PC-3 (cell line): ENCODE measurements around the gene NRXN2. TPM values are rescaled to one million over a fixed set of nuclear protein-coding genes. Genes with fewer than 3 reads are reported as not detected.
A peak's percentile ranks its signal among the peaks of the same experiment; 100 is the strongest.

ENCODE experiments used
- ATAC-seq: fragments of 200-7000 bp; cut with Tn5 transposase; 2 replicates; pipeline ENCODE4 v1.9.1; 2020; ENCODE audit warnings: mild to moderate bottlenecking, moderate library complexity
- BruUV-seq: library from RNA; stranded (reverse); fragments of 400-500 nt; replicated peaks from 2 replicates; lab custom pipeline; 2021; lab: Mats Ljungman, UMichigan
- CTCF ChIA-PET: fragments of 300-600 bp; sonication (Branson Sonifier 250); formaldehyde crosslinking; loops from one replicate; lab custom pipeline; 2022; ENCODE audit warnings: antibody characterized with exemption; lab: Charles Lee
- POLR2A ChIA-PET: fragments of 300-600 bp; sonication (Branson Sonifier 250); formaldehyde crosslinking; loops from one replicate; lab custom pipeline; 2022; ENCODE audit warnings: antibody characterized with exemption; ENCODE audit not compliant: unreplicated experiment; lab: Charles Lee
- DNase-seq: peaks from one replicate; pipeline ENCODE4 v3.0.0-alpha.2; 2015
- H2AFZ ChIP-seq: fragments of 300-600 bp; sonication (generic); 2 replicates; pipeline ENCODE4 v1.6.0; 2016; ENCODE audit warnings: antibody characterized with exemption, low read length
- H3F3A ChIP-seq: fragments of 300-600 bp; sonication (generic); one replicate; pipeline ENCODE4 v1.6.0; 2017; ENCODE audit warnings: antibody characterized with exemption, low read length, control low read depth, mild to moderate bottlenecking; ENCODE audit not compliant: unreplicated experiment
- H3K27ac ChIP-seq: fragments of 300-600 bp; sonication (generic); 2 replicates; pipeline ENCODE4 v1.5.1; 2016; ENCODE audit warnings: mild to moderate bottlenecking, low read length
- H3K27me3 ChIP-seq: fragments of 300-600 bp; sonication (generic); 2 replicates; pipeline ENCODE4 v1.6.1; 2016; ENCODE audit warnings: low read length, mixed read lengths
- H3K36me3 ChIP-seq: fragments of 300-600 bp; sonication (generic); 2 replicates; pipeline ENCODE4 v1.6.1; 2016; ENCODE audit warnings: low read depth, mixed run types, low read length, mixed read lengths
- H3K4me1 ChIP-seq: fragments of 300-600 bp; sonication (generic); 2 replicates; pipeline ENCODE4 v1.5.1; 2016; ENCODE audit warnings: low read length; ENCODE audit not compliant: insufficient read depth
- H3K4me2 ChIP-seq: fragments of 300-600 bp; sonication (generic); 2 replicates; pipeline ENCODE4 v1.6.0; 2016; ENCODE audit warnings: low read length
- H3K4me3 ChIP-seq: fragments of 300-600 bp; sonication (generic); 2 replicates; pipeline ENCODE4 v1.5.1; 2016; ENCODE audit warnings: mild to moderate bottlenecking, low read length, mixed read lengths
- H3K79me2 ChIP-seq: fragments of 300-600 bp; sonication (generic); 2 replicates; pipeline ENCODE4 v1.6.1; 2017; ENCODE audit warnings: low read length, mixed read lengths
- H3K9ac ChIP-seq: fragments of 300-600 bp; sonication (generic); 2 replicates; pipeline ENCODE4 v1.6.0; 2016; ENCODE audit warnings: mild to moderate bottlenecking, low read length
- H3K9me2 ChIP-seq: fragments of 300-600 bp; sonication (generic); replicated peaks from 2 replicates; pipeline ENCODE4 v1.6.1; 2016; ENCODE audit warnings: mixed run types, low read length, mixed read lengths
- H3K9me3 ChIP-seq: fragments of 300-600 bp; sonication (generic); 2 replicates; pipeline ENCODE4 v1.6.1; 2016; ENCODE audit warnings: low read length, mixed read lengths
- H4K20me1 ChIP-seq: fragments of 300-600 bp; sonication (generic); 2 replicates; pipeline ENCODE4 v1.6.1; 2016; ENCODE audit warnings: low read length, mixed read lengths
- CTCF ChIP-seq: fragments of 300-600 bp; sonication (generic); conservative IDR thresholded peaks from 2 replicates; pipeline ENCODE4 v1.5.1; 2017; ENCODE audit warnings: antibody characterized with exemption, low read depth, mild to moderate bottlenecking, low read length
- EZH2 ChIP-seq: fragments of 300-600 bp; sonication (generic); IDR thresholded peaks from one replicate; pipeline ENCODE4 v1.6.1; 2017; ENCODE audit warnings: antibody characterized with exemption, mild to moderate bottlenecking, low read length; ENCODE audit not compliant: unreplicated experiment
- EZH2phosphoT487 ChIP-seq: fragments of 300-600 bp; sonication (generic); IDR thresholded peaks from 2 replicates; pipeline ENCODE4 v1.6.1; 2018; ENCODE audit warnings: mild to moderate bottlenecking, antibody characterized with exemption, low read length, borderline replicate concordance
- intact Hi-C: fragments of 100-400 bp; cut with micrococcal nuclease; formaldehyde crosslinking; loops from 2 replicates; pipeline ENCODE4 v1.9.0; 2023
- total RNA-seq: library from RNA; depleted of rRNA; stranded (reverse); fragments of >200 nt; gene quantifications from 2 replicates; pipeline ENCODE4 v1.2.3, GENCODE V29; 2014

The NRXN2 gene
- total RNA-seq, 1 experiment from 2014 or later = not detected

DNA sequence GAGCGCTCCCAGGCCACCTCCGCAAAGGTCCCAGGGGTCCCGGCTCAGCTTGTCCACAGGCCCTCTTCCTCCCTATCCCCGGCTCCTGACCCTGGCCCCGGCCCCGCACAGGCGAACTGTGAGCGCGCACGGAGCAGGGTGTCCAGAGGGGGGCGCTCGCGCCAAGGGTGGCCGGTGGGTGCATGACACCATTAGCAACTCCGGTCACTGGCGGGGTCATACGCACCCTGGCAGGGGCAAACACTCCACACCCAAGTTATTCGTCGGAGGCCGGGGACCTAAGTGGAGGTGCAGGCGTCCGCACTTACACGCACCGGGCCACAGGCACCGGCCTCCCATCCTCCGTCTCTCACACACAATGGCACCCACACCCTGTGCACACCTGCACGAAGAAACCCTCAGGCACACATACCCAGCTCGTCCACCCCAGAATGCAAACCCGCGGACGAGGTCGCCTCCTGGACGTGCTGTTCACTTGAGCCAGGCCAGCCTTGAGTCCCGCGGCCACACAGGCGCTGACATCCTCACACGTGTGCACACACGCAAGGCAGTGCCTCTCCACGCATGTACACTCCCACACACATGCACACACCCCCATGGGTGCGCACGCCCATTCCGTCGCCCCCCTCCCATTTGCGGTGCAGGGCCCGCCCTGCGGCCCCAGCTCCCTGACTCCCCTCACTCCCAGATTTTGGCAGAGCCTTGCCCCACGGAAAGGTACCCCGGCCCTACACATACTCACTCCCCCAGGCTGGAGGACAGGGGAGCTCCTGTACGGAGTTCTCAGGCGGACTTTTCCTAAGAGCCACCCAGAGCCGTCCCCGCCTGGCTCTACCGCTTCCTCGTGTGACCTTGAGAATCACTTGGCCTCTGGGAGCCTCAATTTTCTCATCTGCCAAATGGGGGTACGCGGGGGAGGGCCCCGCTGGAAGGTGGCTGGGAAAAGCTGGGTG, 20.9 kb upstream of the NRXN2 start, which contains the start of gene RASGRP2:
TSS of gene RASGRP2 (minus strand) at position 552 of the 953 bp plus-strand sequence. CDS start 1,276 bp downstream, outside the sequence.
- Histone ChIP-seq H3K36me3 (no peaks in the 10 kb centered on the region), H3K27me3 (peaks cover 36% of the 10 kb centered on the region), H4K20me1 (no peaks in the 10 kb centered on the region), H3K9me3 (no peaks in the 10 kb centered on the region), H3K4me2 (peak within 1 kb of the TSS; percentile 90), H2AFZ (peak within 1 kb of the TSS; percentile 91; the same call in 1 of the 2 replicates), H3F3A (no peaks in the 10 kb centered on the region), H3K9ac (no peak within 1 kb of the TSS), H3K79me2 (no peaks in the 10 kb centered on the region), H3K4me1 (peaks cover 13% of the 10 kb centered on the region), H3K4me3 (peak within 1 kb of the TSS; percentile 70), H3K27ac (no peak within 1 kb of the TSS), H3K9me2 (no peaks in the 10 kb centered on the region)
- ChIA-PET CTCF (no interaction called here), POLR2A (no interaction called here)
- intact Hi-C loops = loop anchor here (1.0 kb wide), 1 partner anchor 56 kb away; no protein-coding TSS in a partner anchor
- ATAC-seq (peak; percentile 42), DNase-seq (peak; percentile 40)
- peak; percentile 84 for TF ChIP-seq EZH2
- TF ChIP-seq EZH2phosphoT487 = peak; percentile 66
- TF ChIP-seq CTCF = peak; percentile 76
- BruUV-seq = no TSS peak

- peak overlapping the region; percentile 91 for H2AFZ ChIP-seq
- intact Hi-C loops = loop anchor here (1.0 kb wide), 1 partner anchor 55 kb away; no protein-coding TSS in a partner anchor
Measured at GRCh38 chr11:64742889-64743590, 20.0 kb upstream of the NRXN2 start.

More at GRCh38 chr11:64742889-64743590, 20.0 kb upstream of the NRXN2 start:
- no peaks in the 10 kb centered on the region for H3K9me3 ChIP-seq
- peak overlapping the region; percentile 90 for H3K4me2 ChIP-seq
- H3F3A ChIP-seq = no peaks in the 10 kb centered on the region
- BruUV-seq = no TSS peak
- peaks cover 13% of the 10 kb centered on the region for H3K4me1 ChIP-seq
- ATAC-seq (peak; percentile 70), DNase-seq (peak; percentile 73)
- no peak overlapping the region for H3K27ac ChIP-seq
- CTCF ChIA-PET = interaction anchor here (0.7 kb wide), 1 partner anchor 10 kb away, joined by 5 read pairs; no protein-coding TSS in a partner anchor
- peaks cover 36% of the 10 kb centered on the region for H3K27me3 ChIP-seq
- POLR2A ChIA-PET = no interaction called here
- no peaks in the 10 kb centered on the region for H4K20me1 ChIP-seq
- no peak overlapping the region for H3K9ac ChIP-seq
- no peaks in the 10 kb centered on the region for H3K36me3 ChIP-seq
- peak overlapping the region; percentile 70 for H3K4me3 ChIP-seq
- H3K9me2 ChIP-seq = no peaks in the 10 kb centered on the region
- H3K79me2 ChIP-seq = no peaks in the 10 kb centered on the region
- TF ChIP-seq CTCF = peak; percentile 87
- TF ChIP-seq EZH2 = no peak
- no peak for TF ChIP-seq EZH2phosphoT487
